ENCODE results near the gene HPGD. TPM values are rescaled to one million over a fixed set of nuclear protein-coding genes. Genes with fewer than 3 reads are reported as not detected.
A peak's percentile ranks its signal among the peaks of the same experiment; 100 is the strongest.

The HPGD gene
- 10 to 100 TPM in 2 of 3 donors, 1 to 10 TPM in 1; 2.2 to 26.7 (median 12.0) TPM for total RNA-seq
- total RNA-seq (2013) = 12.3 TPM

DNA sequence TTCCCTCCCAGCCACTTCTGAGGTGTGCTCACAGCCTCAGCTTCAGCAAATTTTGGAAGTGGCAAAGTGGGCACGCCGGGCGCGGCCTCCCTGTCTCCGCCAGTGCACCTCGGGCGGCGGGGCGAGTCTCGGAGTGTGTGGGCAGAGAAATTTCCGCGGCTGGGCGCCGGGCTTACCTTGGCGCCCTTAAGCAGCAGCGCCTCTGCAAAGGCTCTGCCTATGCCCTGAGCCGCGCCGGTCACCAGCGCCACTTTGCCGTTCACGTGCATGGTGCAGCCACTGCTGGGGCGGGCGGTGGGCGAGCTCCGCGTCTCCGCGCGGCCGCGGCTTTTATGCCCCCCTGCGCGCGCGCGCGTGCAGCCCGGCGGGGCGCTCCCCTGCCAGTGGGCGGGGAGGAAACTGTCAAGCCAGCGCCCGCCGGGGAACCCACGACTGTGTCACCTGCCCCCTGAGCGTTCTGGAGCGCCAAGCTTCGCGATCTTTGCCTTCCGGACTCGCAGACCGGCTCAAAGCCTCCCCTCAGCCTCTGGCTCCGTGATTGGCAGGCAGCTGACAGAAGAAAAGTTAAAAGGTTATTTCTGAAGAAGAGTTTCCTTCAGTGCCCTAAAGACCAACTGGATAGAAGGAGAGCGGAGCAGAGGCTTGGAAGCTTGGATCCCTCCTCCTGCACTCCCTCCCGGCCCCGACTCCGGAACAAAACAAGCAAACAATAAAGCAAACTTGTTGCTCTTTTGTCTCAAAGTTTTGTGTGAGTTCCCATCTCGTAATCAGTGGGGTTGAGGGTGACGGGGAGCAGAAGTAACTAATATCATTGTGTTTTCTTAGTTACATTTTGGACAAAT, at the start of gene HPGD:
TSS of gene HPGD (minus strand) at position 306 of the 842 bp plus-strand sequence. CDS start at position 269, 37 bp downstream.
- H3K9me3 Mint-ChIP-seq = no peaks in the 10 kb centered on the region
- WGBS (ENCODE audit: insufficient coverage) = under 1% methylated on average over 59 of the region's 60 CpGs
- DNase-seq = peak; percentile 70 to 81
- peak within 1 kb of the TSS; percentile 95 for H3K4me3 Mint-ChIP-seq
- no peaks in the 10 kb centered on the region for H3K36me3 Mint-ChIP-seq
- Histone ChIP-seq H3K4me1 (ENCODE audit: control insufficient read depth, insufficient read depth, low read length) (peaks cover 16% of the 10 kb centered on the region), H3K9me3 (ENCODE audit: control insufficient read depth, insufficient read depth, low read length) (no peaks in the 10 kb centered on the region), H3K36me3 (ENCODE audit: control insufficient read depth, insufficient read depth, low read length) (no peaks in the 10 kb centered on the region), H3K27ac (ENCODE audit: low read length) (peak within 1 kb of the TSS; percentile 68), H3K27me3 (ENCODE audit: control insufficient read depth, insufficient read depth, low read length) (no peaks in the 10 kb centered on the region), H3K4me3 (ENCODE audit: low read length) (peak within 1 kb of the TSS; percentile 42)
- peak within 1 kb of the TSS; percentile 79 to 90 for H3K27ac Mint-ChIP-seq
- ATAC-seq = peak; percentile 91 to 94 (median 93)
- peaks cover 12 to 34% of the 10 kb centered on the region in 2 donors for H3K4me1 Mint-ChIP-seq
- TF ChIP-seq CTCF (IDR thresholded peaks at IDR 0.05) = no peak
- H3K27me3 Mint-ChIP-seq (ENCODE audit: low read depth in 2 of 2) = peaks cover 10 to 12% of the 10 kb centered on the region in 2 donors
- intact Hi-C loops (cut with micrococcal nuclease) = loop anchor here (2.0 to 5.0 kb wide), 2 partner anchors 68 to 240 kb away; partner anchors contain the start of genes CEP44 and FBXO8

- Mint-ChIP-seq H3K9me3 (no peaks in the 10 kb centered on the region), H3K4me1 (no peaks in the 10 kb centered on the region), H3K4me3 (no peak overlapping the region), H3K27me3 (ENCODE audit: low read depth in 2 of 2) (peaks cover 0 to 3% of the 10 kb centered on the region in 2 donors), H3K27ac (no peak overlapping the region), H3K36me3 (no peaks in the 10 kb centered on the region)
- no peak overlapping the region for H3K27ac ChIP-seq (ENCODE audit: low read length)
- H3K4me3 ChIP-seq (ENCODE audit: low read length) = no peak overlapping the region
- WGBS (ENCODE audit: insufficient coverage) = 38% methylated on average over 2 of the region's 2 CpGs
- no peaks in the 10 kb centered on the region for H3K36me3 ChIP-seq (ENCODE audit: control insufficient read depth, insufficient read depth, low read length)
- no peak for TF ChIP-seq CTCF (IDR thresholded peaks at IDR 0.05)
- no peak for DNase-seq
- intact Hi-C loops (cut with micrococcal nuclease) = no loop called here
- H3K4me1 ChIP-seq (ENCODE audit: control insufficient read depth, insufficient read depth, low read length) = no peaks in the 10 kb centered on the region
- no peak for ATAC-seq
- H3K27me3 ChIP-seq (ENCODE audit: control insufficient read depth, insufficient read depth, low read length) = no peaks in the 10 kb centered on the region
- H3K9me3 ChIP-seq (ENCODE audit: control insufficient read depth, insufficient read depth, low read length) = no peaks in the 10 kb centered on the region
These were observed 42.2 kb upstream of the HPGD start for GRCh38 chr4:174564529-174564928.

- Histone ChIP-seq H3K9me3 (ENCODE audit: control insufficient read depth, insufficient read depth, low read length) (no peaks in the 10 kb centered on the region), H3K27me3 (ENCODE audit: control insufficient read depth, insufficient read depth, low read length) (no peaks in the 10 kb centered on the region), H3K4me3 (ENCODE audit: low read length) (no peak overlapping the region), H3K36me3 (ENCODE audit: control insufficient read depth, insufficient read depth, low read length) (no peaks in the 10 kb centered on the region), H3K27ac (ENCODE audit: low read length) (no peak overlapping the region), H3K4me1 (ENCODE audit: control insufficient read depth, insufficient read depth, low read length) (no peaks in the 10 kb centered on the region)
- Mint-ChIP-seq H3K4me1 (no peaks in the 10 kb centered on the region), H3K27ac (no peak overlapping the region), H3K27me3 (ENCODE audit: low read depth in 2 of 2) (peaks cover 0 to 3% of the 10 kb centered on the region in 2 donors), H3K36me3 (no peaks in the 10 kb centered on the region), H3K9me3 (no peaks in the 10 kb centered on the region), H3K4me3 (no peak overlapping the region)
- no peak for DNase-seq
- no peak for ATAC-seq
- TF ChIP-seq CTCF (IDR thresholded peaks at IDR 0.05) = no peak
- intact Hi-C loops (cut with micrococcal nuclease) = no loop called here
- WGBS (ENCODE audit: insufficient coverage) = 94% methylated on average over 1 of the region's 1 CpG
These were observed 41.1 kb upstream of the HPGD start for GRCh38 chr4:174563399-174563798.
